Fibroblast of skin of back (primary cell): ENCODE results near the gene SSX3. TPM values are rescaled to one million over a fixed set of nuclear protein-coding genes. Genes with fewer than 3 reads are reported as not detected.
A peak's percentile ranks its signal among the peaks of the same experiment; 100 is the strongest.
"Not testable (repeated sequence)": the region's sequence is repeated elsewhere in the genome, so short reads cannot be mapped to it uniquely, and the experiment has no call there.

Source experiments
- DNase-seq: peaks from one replicate; pipeline ENCODE4 v3.0.0-alpha.2; 2013
- polyA plus RNA-seq, 2 experiments: library from polyadenylated mRNA; unstranded; fragments of 120-200 nt; gene quantifications; one replicate each; pipeline ENCODE4 v1.2.1, GENCODE V29; 2013; ENCODE audit not compliant: insufficient read length in 2 of 2

The SSX3 gene
- not detected for polyA plus RNA-seq (2013, experiment 1 of 2; ENCODE audit: insufficient read length)
- polyA plus RNA-seq (2013, experiment 2 of 2; ENCODE audit: insufficient read length), result not detected

- not testable (repeated sequence) for DNase-seq
These were observed at the start of gene SSX3 for GRCh38 chrX:48356315-48357094. Gene SSX3 (minus strand): TSS chrX:48356703. CDS start chrX:48355249, 1,454 bp downstream.

- DNase-seq, result not testable (repeated sequence)
These were observed 41.3 kb upstream of the SSX3 start for GRCh38 chrX:48397825-48398224.

DNA sequence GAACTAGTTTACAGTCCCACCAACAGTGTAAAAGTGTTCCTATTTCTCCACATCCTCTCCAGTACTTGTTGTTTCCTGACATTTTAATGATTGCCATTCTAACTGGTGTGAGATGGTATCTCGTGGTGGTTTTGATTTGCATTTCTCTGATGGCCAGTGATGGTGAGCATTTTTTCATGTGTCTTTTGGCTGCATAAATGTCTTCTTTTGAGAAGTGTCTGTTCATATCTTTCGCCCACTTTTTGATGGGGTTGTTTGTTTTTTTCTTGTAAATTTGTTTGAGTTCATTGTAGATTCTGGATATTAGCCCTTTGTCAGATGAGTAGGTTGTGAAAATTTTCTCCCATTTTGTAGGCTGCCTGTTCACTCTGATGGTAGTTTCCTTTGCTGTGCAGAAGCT is 40.4 kb upstream of the SSX3 start:
- not testable (repeated sequence) for DNase-seq

DNA sequence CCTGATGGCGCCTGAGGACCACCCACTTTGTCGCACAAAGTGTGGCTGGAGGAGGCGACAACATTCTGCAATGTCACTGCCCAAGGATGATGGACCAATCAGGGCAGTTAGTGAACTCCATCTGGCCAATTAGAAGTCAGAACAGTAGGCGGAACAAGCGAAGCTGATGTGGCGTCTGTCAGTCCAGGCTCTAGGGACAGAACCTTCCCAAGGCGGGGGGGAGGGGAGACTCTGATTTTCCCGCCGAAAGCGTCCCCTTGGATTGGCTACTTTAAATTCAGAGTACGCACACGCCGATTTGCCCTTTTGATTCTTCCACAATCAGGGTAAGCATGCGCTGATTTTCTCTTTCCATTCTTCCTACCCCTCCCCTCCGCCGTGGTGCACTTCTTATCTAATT is 26.7 kb upstream of the SSX3 start, which contains the start of gene SSX4:
Gene SSX4 (plus strand): TSS at position 301 of the 400 bp plus-strand sequence. CDS start 515 bp downstream, outside the sequence.
- DNase-seq, result not testable (repeated sequence)

DNA sequence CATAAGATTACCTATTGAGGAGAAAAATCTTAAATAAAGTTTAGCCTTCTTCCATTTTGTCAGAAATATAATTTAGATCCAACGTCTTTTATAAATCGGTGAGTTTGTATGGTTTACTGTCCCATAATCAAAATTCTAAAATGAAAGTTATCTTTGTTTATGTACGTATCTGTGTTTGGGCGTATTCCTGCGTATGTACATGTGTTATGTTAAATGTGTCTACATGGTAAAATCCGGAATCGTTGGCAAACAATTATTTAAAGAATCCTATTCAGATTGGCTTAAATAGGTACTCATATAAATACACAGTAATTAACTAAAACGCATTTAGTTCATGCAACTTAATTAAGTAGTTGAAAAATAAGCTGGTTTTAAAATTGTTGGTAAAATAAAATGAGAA is 13.9 kb upstream of the SSX3 start:
- DNase-seq, result not testable (repeated sequence)

- DNase-seq, result not testable (repeated sequence)
These were observed 11.4 kb upstream of the SSX3 start for GRCh38 chrX:48367717-48368408.

DNA sequence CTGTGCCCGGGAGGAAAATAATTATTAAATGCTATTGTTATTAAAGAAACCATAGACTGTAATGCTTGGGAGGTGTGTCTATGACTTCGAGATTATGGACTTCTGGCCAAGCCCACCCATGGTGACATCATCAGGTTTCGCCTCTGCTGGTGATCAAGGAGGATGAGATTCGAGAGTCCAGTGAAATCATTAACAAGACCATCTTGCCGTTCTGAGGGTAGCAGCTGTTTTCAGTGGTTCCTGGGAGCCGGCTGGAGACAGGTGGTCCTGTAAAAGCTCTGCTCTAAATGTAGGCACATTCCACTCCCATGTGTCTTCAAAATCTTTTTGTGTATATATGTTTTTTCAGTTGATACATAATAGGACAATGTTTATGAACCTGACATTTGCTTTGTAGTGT is 2.8 kb upstream of the SSX3 start:
- DNase-seq, result peak; percentile 0

- DNase-seq, result no peak
These were observed 1.2 kb upstream of the SSX3 start for GRCh38 chrX:48357681-48358080.

- not testable (repeated sequence) for DNase-seq
These were observed 10.4 kb downstream of the SSX3 start for GRCh38 chrX:48346059-48346458.

GRCh38 chrX:48313996-48314395 is 42.5 kb downstream of the SSX3 start:
- not testable (repeated sequence) for DNase-seq

GRCh38 chrX:48306175-48306574 is 50.3 kb downstream of the SSX3 start:
- DNase-seq, result no peak
